ENCODE measurements around the gene B4GALNT1.
"Not testable (repeated sequence)": the region's sequence is repeated elsewhere in the genome, so short reads cannot be mapped to it uniquely, and the experiment has no call there.

Gene B4GALNT1

GRCh38 chr12:57637364-57637763 lies 4.4 kb upstream of the B4GALNT1 start:
- DNase-seq (ENCODE audit: low read depth in 2 of 2): no peak

GRCh38 chr12:57636731-57637130 lies 3.7 kb upstream of the B4GALNT1 start:
- DNase-seq (ENCODE audit: low read depth in 2 of 2): not testable (repeated sequence)

DNA sequence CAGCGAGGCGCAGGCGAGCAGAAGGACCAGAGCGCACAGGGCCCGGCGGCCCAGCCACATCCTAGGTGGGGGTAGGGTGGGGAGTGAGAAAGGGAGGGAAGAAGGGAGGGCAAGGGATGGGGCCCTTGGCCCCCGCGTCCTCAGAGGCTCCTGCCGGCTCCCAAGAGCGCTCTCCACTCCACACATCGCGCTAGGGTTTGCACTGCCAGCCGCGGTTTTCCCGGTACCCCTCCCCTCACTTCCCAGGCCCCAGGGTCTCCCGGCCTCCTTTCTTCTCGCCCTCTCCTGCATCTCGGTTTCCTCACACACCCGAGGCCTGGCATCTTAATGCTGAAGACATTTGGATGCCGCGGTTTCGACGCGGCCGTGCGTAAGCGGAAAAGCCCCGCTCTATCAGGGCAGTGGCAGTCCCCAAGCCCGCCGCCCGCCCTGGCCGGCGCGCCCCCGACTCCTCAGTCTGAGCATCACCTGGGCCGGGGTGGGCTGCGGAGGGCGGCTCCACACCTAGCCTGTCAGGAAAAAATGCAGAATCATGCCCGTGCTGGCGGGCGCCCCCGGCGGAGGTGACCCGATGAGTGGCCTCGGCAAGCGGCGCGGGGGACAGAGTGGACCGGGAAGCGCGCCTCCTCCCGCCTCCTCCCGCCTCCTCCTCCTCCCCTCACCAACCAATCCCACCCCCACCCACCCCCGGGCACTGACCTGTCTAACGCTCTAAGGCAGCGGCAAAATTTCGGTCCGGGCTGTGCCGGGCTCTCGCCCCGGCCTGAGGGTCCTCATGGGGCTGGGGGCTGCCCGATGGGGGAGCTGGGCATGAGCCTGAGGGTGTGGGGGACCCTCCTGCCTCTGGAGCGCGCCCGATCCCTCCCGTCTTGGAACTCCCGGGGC lies 686 bp downstream of the B4GALNT1 start:
- no peak for DNase-seq (ENCODE audit: low read depth in 2 of 2)

DNA sequence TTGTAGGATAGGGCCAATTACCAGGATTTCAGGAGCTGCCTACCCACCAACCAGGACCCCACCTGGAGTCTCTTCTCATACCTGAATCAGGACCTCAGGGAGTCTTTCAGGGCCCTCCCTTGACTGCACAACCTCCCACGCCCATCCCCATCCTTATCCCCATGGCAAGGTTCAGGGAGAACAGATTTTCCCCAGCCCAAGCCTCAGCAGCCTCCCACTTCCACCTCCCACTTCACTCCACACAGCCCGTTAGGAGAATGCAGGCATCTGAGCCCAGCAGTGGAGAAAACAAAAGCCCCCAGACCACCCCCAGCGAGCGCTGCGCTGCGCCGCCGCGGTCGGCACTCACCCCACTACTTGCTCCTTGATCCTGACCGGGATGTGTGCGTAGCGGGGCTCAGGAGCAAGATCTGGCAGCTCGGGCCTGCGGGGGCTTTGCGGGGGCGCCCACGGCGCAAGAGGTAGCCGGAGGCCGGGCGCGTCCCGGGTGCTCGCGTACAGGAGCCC lies 1.4 kb downstream of the B4GALNT1 start:
- DNase-seq (ENCODE audit: low read depth in 2 of 2): no peak

DNA sequence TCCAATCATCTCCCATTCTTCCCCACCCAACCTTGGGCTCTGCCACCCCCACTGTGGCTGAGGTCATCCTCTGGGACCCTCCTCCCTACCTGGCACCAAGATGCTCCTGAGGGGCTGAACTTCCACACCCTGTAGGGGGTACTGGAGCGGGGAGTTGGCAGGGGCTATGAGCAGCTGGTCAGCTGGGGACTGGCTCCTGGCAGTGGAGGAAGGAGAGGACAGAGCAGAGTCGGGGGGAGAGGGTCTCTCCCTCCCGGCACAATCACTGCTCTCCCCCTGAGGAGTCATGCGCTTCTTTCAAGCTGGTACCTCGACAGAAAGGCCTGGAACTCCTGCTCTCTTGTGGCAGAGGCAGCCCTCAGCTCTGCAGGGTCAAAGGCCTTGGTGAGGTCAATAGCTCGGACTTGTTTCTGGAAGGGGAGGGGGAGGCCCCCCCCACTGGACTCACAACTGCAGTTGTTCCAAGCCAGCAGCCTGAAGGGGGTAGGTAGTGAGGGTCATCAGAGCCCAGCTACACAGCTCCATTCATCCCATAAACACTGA lies 2.0 kb downstream of the B4GALNT1 start:
- no peak for DNase-seq (ENCODE audit: low read depth in 2 of 2)

DNA sequence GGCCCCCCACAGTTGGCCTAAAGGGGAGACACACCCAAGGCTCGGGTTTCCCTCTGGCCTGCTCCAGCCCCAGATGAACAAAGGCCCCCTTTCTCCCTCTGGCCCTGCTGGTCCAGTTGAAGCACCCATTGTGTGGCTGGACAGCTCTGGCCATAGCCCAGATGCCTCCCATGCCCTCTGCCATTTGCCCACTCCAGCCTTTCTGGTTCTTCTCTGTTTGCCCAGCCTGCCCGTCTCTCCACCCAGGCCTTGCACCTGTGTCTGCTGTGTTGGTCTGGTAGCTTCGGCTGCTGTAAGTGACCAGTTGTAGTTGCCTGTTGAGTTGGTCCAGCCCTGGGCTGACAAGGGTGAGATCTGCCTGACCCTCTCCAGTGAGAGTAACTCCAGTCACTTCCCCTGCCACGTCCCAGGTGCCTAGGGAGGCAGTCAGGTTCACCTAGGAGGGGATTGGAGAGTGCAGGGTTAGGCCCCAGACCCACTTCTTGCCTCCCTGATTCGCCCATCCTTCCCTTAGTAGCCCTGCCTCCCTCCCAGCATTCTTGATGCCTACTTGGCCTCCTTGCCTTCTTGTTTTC lies 3.0 kb downstream of the B4GALNT1 start:
- DNase-seq (ENCODE audit: low read depth in 2 of 2): no peak

DNA sequence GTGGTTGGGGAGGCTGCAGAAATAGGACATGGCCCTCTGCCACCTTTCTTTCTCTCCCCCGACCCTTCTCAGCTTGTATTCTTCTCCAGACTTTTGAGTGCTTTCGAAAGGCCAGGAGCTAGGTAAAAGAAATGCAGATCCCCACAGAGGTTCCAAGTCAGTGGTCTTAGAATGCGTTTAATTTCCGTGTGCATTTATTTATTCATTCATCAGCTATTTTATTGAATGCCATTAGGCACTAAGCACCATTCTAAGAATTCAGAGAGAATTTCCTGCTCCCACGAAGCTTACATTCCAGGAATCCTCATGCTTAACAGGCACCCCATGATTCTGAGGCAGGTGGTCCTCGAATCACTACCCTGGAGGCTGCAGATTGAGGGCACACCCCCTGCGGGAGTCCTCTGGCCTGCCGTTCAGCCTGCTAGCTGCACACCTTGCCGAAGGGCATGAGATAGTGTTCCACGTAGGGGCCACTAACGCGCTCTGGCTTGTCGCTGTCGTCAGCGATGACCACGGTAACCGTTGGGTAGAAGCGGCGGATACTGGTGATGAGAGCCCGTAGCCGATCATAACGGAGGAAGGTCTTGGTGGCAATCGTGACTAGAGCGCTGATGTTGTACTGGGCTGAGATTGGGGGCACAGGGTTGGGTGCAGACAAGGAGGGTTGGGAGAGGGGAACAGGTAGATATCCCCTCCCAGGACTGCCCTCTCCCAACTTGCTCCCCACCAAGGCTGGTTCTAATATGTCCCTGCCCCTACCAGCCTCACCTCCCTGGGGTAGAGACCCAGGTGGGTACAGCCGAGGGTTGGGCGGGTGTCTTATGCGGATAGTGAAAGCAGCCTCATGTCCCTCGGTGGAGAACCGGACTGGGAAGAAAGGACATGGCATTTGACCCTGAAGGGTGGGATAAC lies 4.5 kb downstream of the B4GALNT1 start:
- no peak for DNase-seq (ENCODE audit: low read depth in 2 of 2)

- DNase-seq (ENCODE audit: low read depth in 2 of 2): no peak
These were observed 5.3 kb downstream of the B4GALNT1 start for GRCh38 chr12:57627501-57628279.

DNA sequence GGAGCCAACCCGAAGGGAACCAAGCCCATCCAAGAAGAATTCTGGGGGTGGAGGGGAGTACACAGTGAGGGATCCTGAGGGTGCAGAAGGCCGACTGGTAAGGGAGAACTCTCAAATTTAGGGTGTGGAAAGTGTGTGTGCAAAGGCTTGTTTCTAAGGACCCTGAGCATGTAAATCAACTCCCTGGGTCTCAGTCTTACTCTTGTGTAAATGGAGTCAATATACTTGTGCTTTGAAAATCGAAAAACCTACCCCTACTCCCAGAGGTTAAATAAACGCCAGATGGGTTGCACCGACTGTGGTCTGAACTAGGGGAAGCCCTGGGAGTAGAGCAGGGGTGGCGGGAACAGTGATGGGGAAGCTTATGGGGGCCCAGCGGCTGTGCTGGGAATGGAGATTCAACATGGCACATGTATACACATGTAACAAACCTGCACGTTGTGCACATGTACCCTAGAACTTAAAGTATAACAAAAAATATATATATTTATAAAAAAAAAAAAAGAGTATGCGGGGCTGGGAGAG lies 6.0 kb downstream of the B4GALNT1 start:
- DNase-seq (ENCODE audit: low read depth in 2 of 2): no peak

GRCh38 chr12:57626111-57626920 lies 6.7 kb downstream of the B4GALNT1 start:
- no peak for DNase-seq (ENCODE audit: low read depth in 2 of 2)

DNA sequence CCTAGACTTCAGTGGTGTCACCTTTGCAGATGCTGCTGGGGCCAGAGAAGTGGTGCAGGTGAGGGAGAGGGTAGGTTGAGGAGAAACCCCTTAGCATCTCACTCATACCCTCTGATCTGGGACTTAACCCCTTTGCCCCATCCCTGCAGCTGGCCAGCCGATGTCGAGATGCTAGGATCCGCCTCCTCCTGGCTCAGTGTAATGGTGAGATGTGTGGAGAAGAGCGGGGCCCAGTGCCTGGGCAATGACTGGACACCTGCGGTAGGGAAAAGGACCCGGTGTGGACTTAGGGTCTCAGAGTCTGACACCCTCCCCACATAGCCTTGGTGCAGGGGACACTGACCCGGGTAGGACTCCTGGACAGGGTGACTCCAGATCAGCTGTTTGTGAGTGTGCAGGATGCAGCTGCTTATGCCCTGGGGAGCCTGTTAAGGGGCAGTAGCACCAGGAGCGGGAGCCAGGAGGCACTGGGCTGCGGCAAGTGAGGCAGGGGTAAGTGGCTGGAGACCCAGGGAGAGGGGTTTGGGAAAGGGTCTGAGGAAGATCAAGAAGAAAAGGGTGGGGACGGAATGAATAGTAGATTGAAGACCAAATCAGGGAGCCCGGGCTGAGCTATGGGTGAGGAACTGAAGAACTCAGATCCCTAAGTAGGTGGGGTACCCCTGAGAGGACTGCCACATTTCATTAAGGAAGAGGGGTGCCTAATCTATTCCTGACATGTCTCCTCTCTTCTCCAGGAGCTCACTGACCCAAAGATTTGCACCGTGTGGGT lies 7.6 kb downstream of the B4GALNT1 start:
- no peak for DNase-seq (ENCODE audit: low read depth in 2 of 2)

DNA sequence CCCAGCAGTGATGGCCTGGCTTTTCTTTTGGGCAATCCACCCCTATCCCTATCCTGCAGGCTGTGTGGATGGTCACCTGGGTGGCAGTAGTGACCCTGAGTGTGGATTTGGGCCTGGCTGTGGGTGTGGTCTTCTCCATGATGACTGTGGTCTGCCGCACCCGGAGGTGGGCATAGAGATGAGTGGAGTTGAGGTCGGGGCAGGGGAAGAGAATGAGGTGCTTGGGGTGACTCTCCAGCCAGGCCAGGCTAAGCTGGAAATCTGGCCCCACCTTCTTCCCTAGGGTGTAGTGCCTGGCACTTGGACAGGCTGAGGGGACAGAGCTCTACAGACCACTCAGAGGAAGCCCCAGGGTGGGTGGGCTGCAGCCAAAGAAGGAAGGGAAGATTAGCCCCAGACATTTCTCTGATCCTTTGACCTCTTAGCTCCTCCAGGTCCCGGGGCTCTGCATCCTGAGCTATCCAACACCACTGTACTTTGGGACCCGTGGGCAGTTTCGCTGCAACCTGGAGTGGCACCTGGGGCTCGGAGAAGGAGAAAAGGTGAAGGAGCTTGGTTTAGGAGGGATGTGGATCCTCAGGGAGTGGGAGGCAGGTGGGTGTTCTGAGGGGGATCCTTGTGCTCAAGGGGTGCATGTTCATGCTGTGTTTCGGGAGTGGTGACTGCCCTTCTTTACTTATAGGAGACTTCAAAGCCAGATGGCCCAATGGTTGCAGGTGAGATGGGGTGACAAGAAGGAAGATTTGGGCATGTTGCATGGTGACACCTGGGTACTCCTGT lies 8.4 kb downstream of the B4GALNT1 start:
- DNase-seq (ENCODE audit: low read depth in 2 of 2): no peak

GRCh38 chr12:57623811-57624390 lies 9.1 kb downstream of the B4GALNT1 start:
- DNase-seq (ENCODE audit: low read depth in 2 of 2): no peak

GRCh38 chr12:57623385-57623784 lies 9.6 kb downstream of the B4GALNT1 start:
- DNase-seq (ENCODE audit: low read depth in 2 of 2): no peak

GRCh38 chr12:57622293-57623245 lies 10.4 kb downstream of the B4GALNT1 start:
- no peak for DNase-seq (ENCODE audit: low read depth in 2 of 2)

DNA sequence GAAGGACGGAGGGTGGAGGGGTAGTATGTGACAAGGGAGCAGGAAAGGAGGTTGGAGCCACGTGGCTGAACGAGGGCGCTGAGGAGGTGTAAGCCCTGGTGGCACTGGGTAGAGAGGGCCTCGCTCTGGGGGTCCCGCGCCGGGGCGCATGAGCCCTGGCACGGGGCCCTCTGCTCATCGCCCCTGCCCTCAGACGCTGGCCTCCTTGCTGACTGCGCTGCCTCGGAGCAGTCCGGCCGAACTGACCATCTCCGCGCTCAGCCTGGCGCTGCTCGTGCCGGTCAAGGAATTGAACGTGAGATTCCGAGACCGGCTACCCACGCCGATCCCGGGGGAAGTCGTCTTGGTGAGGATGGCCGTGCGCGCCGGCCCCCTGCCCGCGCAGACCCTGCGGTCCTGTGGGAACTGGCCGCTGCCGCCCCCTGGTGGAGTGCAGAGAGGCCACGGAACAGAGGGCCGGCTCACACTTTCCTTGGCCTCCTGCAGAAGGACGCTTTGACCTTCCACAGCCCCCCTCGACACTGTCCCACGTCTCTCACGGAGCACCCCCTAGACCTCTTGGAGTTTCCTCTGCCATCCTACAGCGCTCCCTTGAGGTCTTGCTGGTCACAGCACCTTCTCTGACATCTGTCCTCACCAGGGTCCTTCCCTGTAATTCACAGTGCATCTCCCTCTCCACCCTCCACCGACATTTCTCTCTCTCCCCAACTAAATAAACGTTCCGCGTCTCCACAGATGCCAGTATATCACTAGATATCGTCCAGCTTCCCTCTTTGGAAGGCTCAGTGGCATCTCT lies 11.3 kb downstream of the B4GALNT1 start:
- DNase-seq (ENCODE audit: low read depth in 2 of 2): peak; percentile 58 to 66
